ENCODE results near the gene TSSK3.

GRCh38 chr1:32393136-32393535 lies 30.8 kb downstream of the TSSK3 start:
- TF ChIP-seq CTCF (conservative IDR thresholded peaks at IDR 0.05; ENCODE audit: low read depth, low read length), result no peak
- TF ChIP-seq EZH2phosphoT487 (IDR thresholded peaks at IDR 0.05; ENCODE audit: borderline replicate concordance, low read length), result no peak
